PC-9 (cell line): ENCODE results near the gene RFTN1. TPM values are rescaled to one million over a fixed set of nuclear protein-coding genes. Genes with fewer than 3 reads are reported as not detected.

Experiments
- BruUV-seq: library from RNA; stranded (reverse); fragments of 400-500 nt; replicated peaks from 2 replicates; lab custom pipeline; 2021; lab: Mats Ljungman, UMichigan
- CTCF ChIA-PET: fragments of 300-600 bp; sonication (Branson Sonifier 250); formaldehyde crosslinking; loops from one replicate; lab custom pipeline; 2022; ENCODE audit warnings: antibody characterized with exemption; lab: Charles Lee
- POLR2A ChIA-PET: fragments of 300-600 bp; sonication (Branson Sonifier 250); formaldehyde crosslinking; loops from one replicate; lab custom pipeline; 2022; ENCODE audit warnings: antibody characterized with exemption; ENCODE audit not compliant: unreplicated experiment; lab: Charles Lee
- DNase-seq, 2 experiments: peaks; one replicate each; pipeline versions ENCODE4 v3.0.0 to v3.0.0-alpha.2; 2015 to 2022; ENCODE audit warnings: mixed read lengths in 1 of 2
- H2AFZ ChIP-seq: fragments of 200-600 bp; sonication (generic); 2 replicates; pipeline ENCODE4 v1.8.1; 2017; ENCODE audit warnings: antibody characterized with exemption
- H3F3A ChIP-seq: fragments of 200-600 bp; sonication (generic); 2 replicates; pipeline ENCODE4 v1.8.1; 2017; ENCODE audit warnings: antibody characterized with exemption, mild to moderate bottlenecking, low read depth; ENCODE audit not compliant: insufficient read depth
- H3K27ac ChIP-seq: fragments of 200-600 bp; sonication (generic); 2 replicates; pipeline ENCODE4 v1.6.1; 2016; ENCODE audit warnings: mixed run types
- H3K27me3 ChIP-seq: fragments of 200-600 bp; sonication (generic); 2 replicates; pipeline ENCODE4 v1.6.1; 2016; ENCODE audit warnings: low read depth, mixed run types; ENCODE audit not compliant: insufficient read depth
- H3K36me3 ChIP-seq: fragments of 200-600 bp; sonication (generic); 2 replicates; pipeline ENCODE4 v1.6.1; 2016; ENCODE audit warnings: low read depth, mixed run types
- H3K4me1 ChIP-seq: fragments of 200-600 bp; sonication (generic); replicated peaks from 2 replicates; pipeline ENCODE4 v1.6.1; 2016; ENCODE audit warnings: mixed run types; ENCODE audit not compliant: insufficient read depth
- H3K4me2 ChIP-seq: fragments of 200-600 bp; sonication (generic); 2 replicates; pipeline ENCODE4 v1.6.1; 2017; ENCODE audit warnings: mixed run types
- H3K4me3 ChIP-seq: fragments of 200-600 bp; sonication (generic); 2 replicates; pipeline ENCODE4 v1.6.1; 2016; ENCODE audit warnings: mixed run types
- H3K79me2 ChIP-seq: fragments of 200-600 bp; sonication (generic); 2 replicates; pipeline ENCODE4 v1.6.1; 2017; ENCODE audit warnings: low read depth, mixed run types
- H3K9me2 ChIP-seq: fragments of 200-600 bp; sonication (generic); 2 replicates; pipeline ENCODE4 v1.8.1; 2017; ENCODE audit warnings: mild to moderate bottlenecking; ENCODE audit not compliant: insufficient read depth
- H3K9me3 ChIP-seq: fragments of 200-600 bp; sonication (generic); 2 replicates; pipeline ENCODE4 v1.8.1; 2016; ENCODE audit warnings: low read depth; ENCODE audit not compliant: insufficient read depth
- H4K20me1 ChIP-seq: fragments of 200-600 bp; sonication (generic); 2 replicates; pipeline ENCODE4 v1.8.1; 2017; ENCODE audit not compliant: insufficient read depth
- EZH2 ChIP-seq: fragments of 200-600 bp; sonication (generic); IDR thresholded peaks from 2 replicates; pipeline ENCODE4 v1.8.0; 2017; ENCODE audit warnings: antibody characterized with exemption, low read depth
- intact Hi-C: fragments of 100-400 bp; cut with micrococcal nuclease; formaldehyde crosslinking; loops from one replicate; pipeline ENCODE4 v1.10.0; 2022; ENCODE audit not compliant: unreplicated experiment
- total RNA-seq: library from RNA; stranded (reverse); gene quantifications from 2 replicates; pipeline ENCODE4 v1.2.3, GENCODE V29; 2021
- TF ChIP-seq, protein P1 (sequence below): fragments of 200-600 bp; sonication (generic); conservative IDR thresholded peaks from 2 replicates; pipeline ENCODE4 v1.6.1; 2017; ENCODE audit warnings: mixed run types, antibody characterized with exemption, mild to moderate bottlenecking, moderate library complexity

The RFTN1 gene
- total RNA-seq, 1 experiment from 2014 or later = 0.41 TPM

DNA sequence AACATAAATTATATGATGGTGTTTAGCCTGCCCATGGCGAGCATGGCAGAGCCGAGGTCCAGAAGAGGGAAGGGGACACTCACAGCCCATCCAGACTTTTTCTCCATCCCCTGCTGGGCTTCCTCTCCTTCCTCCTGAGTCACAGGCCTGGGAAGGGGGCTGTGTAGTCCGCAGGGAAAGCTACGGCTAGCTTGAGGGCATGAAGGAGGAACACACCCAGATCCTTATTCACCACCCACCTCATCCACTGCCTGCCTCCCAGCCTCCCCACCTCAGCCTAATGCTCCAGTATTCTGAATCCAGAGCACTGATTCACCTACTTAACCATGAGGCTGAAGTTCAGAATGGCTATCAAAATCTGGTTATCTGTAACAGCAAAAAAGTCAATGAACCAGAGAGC lies 150.7 kb downstream of the RFTN1 start:
- Histone ChIP-seq H4K20me1 (no peaks in the 10 kb centered on the region), H3K9me2 (0 out of 2 replicates have a peak, but pooled peaks cover 3% of the 10 kb centered on the region), H3K4me1 (no peaks in the 10 kb centered on the region), H2AFZ (no peak overlapping the region), H3K79me2 (no peaks in the 10 kb centered on the region), H3K4me3 (no peak overlapping the region), H3K27ac (no peak overlapping the region), H3F3A (no peaks in the 10 kb centered on the region), H3K36me3 (no peaks in the 10 kb centered on the region), H3K4me2 (no peak overlapping the region), H3K27me3 (no peaks in the 10 kb centered on the region), H3K9me3 (no peaks in the 10 kb centered on the region)
- ChIA-PET POLR2A (no interaction called here), CTCF (no interaction called here)
- intact Hi-C loops = no loop called here
- no TSS peak for BruUV-seq
- DNase-seq = no peak
- TF ChIP-seq, protein P1, sequence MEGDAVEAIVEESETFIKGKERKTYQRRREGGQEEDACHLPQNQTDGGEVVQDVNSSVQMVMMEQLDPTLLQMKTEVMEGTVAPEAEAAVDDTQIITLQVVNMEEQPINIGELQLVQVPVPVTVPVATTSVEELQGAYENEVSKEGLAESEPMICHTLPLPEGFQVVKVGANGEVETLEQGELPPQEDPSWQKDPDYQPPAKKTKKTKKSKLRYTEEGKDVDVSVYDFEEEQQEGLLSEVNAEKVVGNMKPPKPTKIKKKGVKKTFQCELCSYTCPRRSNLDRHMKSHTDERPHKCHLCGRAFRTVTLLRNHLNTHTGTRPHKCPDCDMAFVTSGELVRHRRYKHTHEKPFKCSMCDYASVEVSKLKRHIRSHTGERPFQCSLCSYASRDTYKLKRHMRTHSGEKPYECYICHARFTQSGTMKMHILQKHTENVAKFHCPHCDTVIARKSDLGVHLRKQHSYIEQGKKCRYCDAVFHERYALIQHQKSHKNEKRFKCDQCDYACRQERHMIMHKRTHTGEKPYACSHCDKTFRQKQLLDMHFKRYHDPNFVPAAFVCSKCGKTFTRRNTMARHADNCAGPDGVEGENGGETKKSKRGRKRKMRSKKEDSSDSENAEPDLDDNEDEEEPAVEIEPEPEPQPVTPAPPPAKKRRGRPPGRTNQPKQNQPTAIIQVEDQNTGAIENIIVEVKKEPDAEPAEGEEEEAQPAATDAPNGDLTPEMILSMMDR = no peak
- TF ChIP-seq EZH2 = no peak

DNA sequence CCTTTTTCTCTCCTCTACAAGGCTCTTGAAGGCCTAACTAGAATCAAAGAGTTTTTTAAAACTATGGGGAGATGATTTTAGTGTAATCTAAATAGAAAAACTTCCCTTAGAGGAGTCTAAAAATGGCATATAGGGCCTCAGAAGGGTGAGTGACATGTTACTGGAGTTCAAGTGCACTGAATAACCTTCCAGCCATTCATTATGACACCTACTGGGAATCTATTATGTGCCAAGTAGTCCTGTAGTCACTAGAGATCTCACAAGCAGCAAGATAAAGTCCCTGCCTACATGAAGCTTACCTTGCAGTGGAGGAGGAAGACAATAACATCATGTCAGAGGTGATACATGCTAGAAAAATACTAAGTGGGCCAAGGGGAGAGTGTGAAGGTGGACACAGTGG lies 152.4 kb downstream of the RFTN1 start:
- intact Hi-C loops = no loop called here
- Histone ChIP-seq H3K9me3 (no peaks in the 10 kb centered on the region), H3K4me3 (no peak overlapping the region), H3K27me3 (no peaks in the 10 kb centered on the region), H3F3A (no peaks in the 10 kb centered on the region), H3K9me2 (0 out of 2 replicates have a peak, but pooled peaks cover 3% of the 10 kb centered on the region), H3K4me1 (no peaks in the 10 kb centered on the region), H2AFZ (no peak overlapping the region), H4K20me1 (no peaks in the 10 kb centered on the region), H3K36me3 (no peaks in the 10 kb centered on the region), H3K79me2 (no peaks in the 10 kb centered on the region), H3K27ac (no peak overlapping the region), H3K4me2 (no peak overlapping the region)
- DNase-seq = no peak
- CTCF ChIA-PET = no interaction called here
- POLR2A ChIA-PET = no interaction called here
- no TSS peak for BruUV-seq
- no peak for TF ChIP-seq EZH2
- TF ChIP-seq, protein P1 = no peak

DNA sequence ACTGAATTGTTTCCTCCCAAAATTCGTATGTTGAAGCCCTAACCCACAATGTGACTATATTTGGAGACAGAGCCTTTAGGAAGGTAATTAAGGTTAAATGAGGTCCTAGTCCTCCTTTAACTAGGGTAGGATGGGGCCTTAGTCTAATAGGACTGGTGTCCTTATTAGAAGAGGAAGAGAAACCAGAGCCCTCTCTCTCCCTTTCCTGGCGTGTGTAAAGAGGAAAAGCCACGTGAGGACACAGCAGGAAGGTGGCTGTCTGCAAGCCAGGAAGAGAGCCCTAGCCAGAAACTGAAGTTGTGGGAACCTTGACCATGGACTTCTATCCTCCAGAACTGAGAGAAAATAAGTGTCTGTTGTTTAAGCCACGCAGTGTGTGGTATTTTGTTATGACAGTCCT lies 154.2 kb downstream of the RFTN1 start:
- CTCF ChIA-PET = no interaction called here
- intact Hi-C loops = no loop called here
- H3K4me2 ChIP-seq = no peak overlapping the region
- no peaks in the 10 kb centered on the region for H3K36me3 ChIP-seq
- no peak overlapping the region for H2AFZ ChIP-seq
- H3K4me1 ChIP-seq = no peaks in the 10 kb centered on the region
- no peak overlapping the region for H3K27ac ChIP-seq
- POLR2A ChIA-PET = interaction anchor here (0.6 to 0.7 kb wide), 2 partner anchors 9 to 195 kb away, joined by 6 to 18 read pairs; no protein-coding TSS in a partner anchor
- H3K4me3 ChIP-seq = no peak overlapping the region
- H3K79me2 ChIP-seq = no peaks in the 10 kb centered on the region
- no peak for DNase-seq
- no peaks in the 10 kb centered on the region for H3K9me3 ChIP-seq
- no peaks in the 10 kb centered on the region for H3K27me3 ChIP-seq
- TF ChIP-seq EZH2 = no peak
- TF ChIP-seq, protein P1 = no peak
- H3K9me2 ChIP-seq = 0 out of 2 replicates have a peak, but pooled peaks cover 3% of the 10 kb centered on the region
- no peaks in the 10 kb centered on the region for H4K20me1 ChIP-seq
- no TSS peak for BruUV-seq
- no peaks in the 10 kb centered on the region for H3F3A ChIP-seq
